Measurements from ENCODE around the gene CIT.

Gene CIT

GRCh38 chr12:119749666-119750065, 127.5 kb downstream of the CIT start:
- DNase-seq (ENCODE audit: low read depth): peak; percentile 27
- TF ChIP-seq CTCF (IDR thresholded peaks at IDR 0.05; ENCODE audit: insufficient read depth, low read depth, low read length, missing control alignments): no peak
- no peak overlapping the region for H3K4me3 ChIP-seq (ENCODE audit: low read length)

DNA sequence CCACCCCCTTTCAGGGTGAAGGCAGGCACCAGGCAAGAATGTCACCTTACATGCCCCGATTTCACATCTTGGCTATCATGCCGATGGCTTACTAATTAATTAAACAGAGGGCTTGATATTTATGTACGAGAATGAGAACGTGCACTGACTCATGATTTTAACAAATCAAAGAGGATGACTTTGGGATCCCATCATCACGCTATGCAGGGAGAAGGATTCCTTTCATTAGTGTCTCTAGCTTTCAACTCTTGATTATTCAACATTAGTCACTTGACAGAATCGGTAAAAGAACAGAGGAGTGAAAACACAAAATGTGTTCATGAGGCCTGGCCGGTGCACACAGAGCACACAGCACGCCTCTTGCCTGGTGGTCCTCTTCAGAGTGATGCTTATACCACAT, 128.6 kb downstream of the CIT start:
- no peak for TF ChIP-seq CTCF (IDR thresholded peaks at IDR 0.05; ENCODE audit: insufficient read depth, low read depth, low read length, missing control alignments)
- peak; percentile 83 for DNase-seq (ENCODE audit: low read depth)

GRCh38 chr12:119746169-119746568, 131.0 kb downstream of the CIT start:
- DNase-seq (ENCODE audit: low read depth): no peak
- no peak overlapping the region for H3K4me3 ChIP-seq (ENCODE audit: low read length)
- no peak for TF ChIP-seq CTCF (IDR thresholded peaks at IDR 0.05; ENCODE audit: insufficient read depth, low read depth, low read length, missing control alignments)

More for the DNA sequence above, 128.6 kb downstream of the CIT start:
- H3K4me3 ChIP-seq (ENCODE audit: low read length): no peak overlapping the region

GRCh38 chr12:119744900-119745606, 132.1 kb downstream of the CIT start:
- H3K4me3 ChIP-seq (ENCODE audit: low read length): no peak overlapping the region
- no peak for TF ChIP-seq CTCF (IDR thresholded peaks at IDR 0.05; ENCODE audit: insufficient read depth, low read depth, low read length, missing control alignments)
- DNase-seq (ENCODE audit: low read depth): no peak

- no peak for DNase-seq (ENCODE audit: low read depth)
- H3K4me3 ChIP-seq (ENCODE audit: low read length): no peak overlapping the region
- no peak for TF ChIP-seq CTCF (IDR thresholded peaks at IDR 0.05; ENCODE audit: insufficient read depth, low read depth, low read length, missing control alignments)
Observed at GRCh38 chr12:119742700-119743099, 134.4 kb downstream of the CIT start.

GRCh38 chr12:119740830-119741229, 136.3 kb downstream of the CIT start:
- TF ChIP-seq CTCF (IDR thresholded peaks at IDR 0.05; ENCODE audit: insufficient read depth, low read depth, low read length, missing control alignments): no peak
- H3K4me3 ChIP-seq (ENCODE audit: low read length): no peak overlapping the region
- DNase-seq (ENCODE audit: low read depth): no peak

- no peak for TF ChIP-seq CTCF (IDR thresholded peaks at IDR 0.05; ENCODE audit: insufficient read depth, low read depth, low read length, missing control alignments)
- no peak for DNase-seq (ENCODE audit: low read depth)
- H3K4me3 ChIP-seq (ENCODE audit: low read length): no peak overlapping the region
Observed at GRCh38 chr12:119735079-119735478, 142.0 kb downstream of the CIT start.

Measured in epithelial cell of esophagus (primary cell).